Keratinocyte (primary cell): ENCODE measurements around the gene DPYSL5. TPM values are rescaled to one million over a fixed set of nuclear protein-coding genes. Genes with fewer than 3 reads are reported as not detected.

ENCODE experiments used
- DNase-seq: peaks from one replicate; pipeline ENCODE4 v3.0.0-alpha.2; 2011; ENCODE audit warnings: low read depth, missing footprints, low spot score
- FAIRE-seq: peaks from 2 replicates; lab custom pipeline; 2011; peaks lifted over from hg19 to GRCh38; lab: Jason Lieb, UNC
- H2AFZ ChIP-seq: 2 replicates; pipeline ENCODE4 v1.6.0; 2012; ENCODE audit warnings: low read length, control low read depth, inconsistent platforms; ENCODE audit not compliant: control insufficient read depth
- H3K27ac ChIP-seq: 2 replicates; pipeline ENCODE4 v1.5.1; 2011; ENCODE audit warnings: low read length; ENCODE audit not compliant: control insufficient read depth, insufficient read depth
- H3K27me3 ChIP-seq: 3 replicates; pipeline ENCODE4 v1.6.0; 2011; ENCODE audit warnings: low read length; ENCODE audit not compliant: control insufficient read depth, insufficient read depth; ENCODE audit errors: extremely low read depth
- H3K36me3 ChIP-seq, 2 experiments: 2 replicates in 1 of 2; 3 replicates in 1 of 2; pipeline ENCODE4 v1.5.1; 2011; ENCODE audit warnings: low read length in 2 of 2, mild to moderate bottlenecking in 1 of 2; ENCODE audit not compliant: control insufficient read depth in 2 of 2, insufficient read depth in 2 of 2; ENCODE audit errors: extremely low read depth in 1 of 2
- H3K4me1 ChIP-seq: 3 replicates; pipeline ENCODE4 v1.5.1; 2011; ENCODE audit warnings: low read length; ENCODE audit not compliant: control insufficient read depth, insufficient read depth; ENCODE audit errors: extremely low read depth
- H3K4me2 ChIP-seq: 3 replicates; pipeline ENCODE4 v1.6.0; 2011; ENCODE audit warnings: low read depth, low read length; ENCODE audit not compliant: control insufficient read depth, insufficient read depth; ENCODE audit errors: extremely low read depth
- H3K4me3 ChIP-seq, 3 experiments: fragments of 200-600 bp in 1 of 3; sonication (generic) in 1 of 3; 2 replicates in 2 of 3; 3 replicates in 1 of 3; pipeline ENCODE4 v1.5.1; 2011 to 2016; ENCODE audit warnings: low read length in 3 of 3, mild to moderate bottlenecking in 3 of 3, control low read depth in 2 of 3, inconsistent platforms in 1 of 3, low read depth in 1 of 3, mixed read lengths in 1 of 3, mixed run types in 1 of 3, moderate library complexity in 1 of 3; ENCODE audit not compliant: control insufficient read depth in 2 of 3, insufficient read depth in 2 of 3; ENCODE audit errors: extremely low read depth in 1 of 3
- H3K79me2 ChIP-seq: 2 replicates; pipeline ENCODE4 v1.6.0; 2012; ENCODE audit warnings: low read length; ENCODE audit not compliant: control insufficient read depth, insufficient read depth
- H3K9ac ChIP-seq: 3 replicates; pipeline ENCODE4 v1.6.0; 2011; ENCODE audit warnings: low read length; ENCODE audit not compliant: control insufficient read depth, insufficient read depth; ENCODE audit errors: extremely low read depth
- H3K9me1 ChIP-seq: 3 replicates; pipeline ENCODE4 v1.6.0; 2011; ENCODE audit warnings: low read length; ENCODE audit not compliant: control insufficient read depth, insufficient read depth; ENCODE audit errors: extremely low read depth
- H3K9me3 ChIP-seq: 2 replicates; pipeline ENCODE4 v1.5.1; 2012; ENCODE audit warnings: low read depth, low read length; ENCODE audit not compliant: control insufficient read depth
- H4K20me1 ChIP-seq: 3 replicates; pipeline ENCODE4 v1.6.0; 2011; ENCODE audit warnings: low read length; ENCODE audit not compliant: control insufficient read depth, insufficient read depth; ENCODE audit errors: extremely low read depth
- CTCF ChIP-seq, 3 experiments: IDR thresholded peaks in 1 of 3; conservative IDR thresholded peaks in 1 of 3; optimal IDR thresholded peaks in 1 of 3; 2 replicates in 2 of 3; 3 replicates in 1 of 3; pipeline versions ENCODE3 to v1.5.1; 2011; ENCODE audit warnings: low read length in 3 of 3, mild to moderate bottlenecking in 3 of 3, moderate library complexity in 2 of 3, control low read depth in 1 of 3, inconsistent platforms in 1 of 3; ENCODE audit not compliant: insufficient read depth in 2 of 3; ENCODE audit errors: extremely low read depth in 1 of 3
- EZH2 ChIP-seq: IDR thresholded peaks from one replicate; pipeline ENCODE4 v1.6.1; 2012; ENCODE audit warnings: inconsistent platforms, mild to moderate bottlenecking, low read length, moderate library complexity
- dilution Hi-C: fragments of 300-500 bp; cut with MboI; formaldehyde crosslinking; loops from one replicate; pipeline ENCODE4 v1.7.0; 2020; ENCODE audit warnings: low sequenced_read_pairs; ENCODE audit not compliant: extremely low pct_ligation_motif_present
- polyA plus RNA-seq, 5 experiments: library from polyadenylated mRNA; depleted of rRNA in 3 of 5; stranded (reverse) in 3 of 5; stranded (forward) in 1 of 5; unstranded in 1 of 5; fragments of >200 nt; gene quantifications; 1 replicate in 1 of 5; 2 replicates in 3 of 5; 3 replicates in 1 of 5; pipeline versions ENCODE4 v1.2.1 to v1.2.3, GENCODE V29; 2011 to 2012; ENCODE audit warnings: missing spikeins in 2 of 5, low read depth in 1 of 5, low replicate concordance in 1 of 5

Gene DPYSL5
- polyA plus RNA-seq, 1 donor (not counting 4 experiments of a cell fraction or from before 2014, with no cell fraction given): not detected

GRCh38 chr2:26892133-26892532 is 44.2 kb downstream of the DPYSL5 start:
- DNase-seq: no peak
- Histone ChIP-seq H3K36me3 (no peaks in the 10 kb centered on the region), H3K79me2 (no peaks in the 10 kb centered on the region), H3K9me3 (no peaks in the 10 kb centered on the region), H3K4me3 (no peak overlapping the region), H3K4me2 (no peak overlapping the region), H4K20me1 (no peaks in the 10 kb centered on the region), H2AFZ (no peak overlapping the region), H3K4me1 (no peaks in the 10 kb centered on the region), H3K27me3 (peaks cover 3% of the 10 kb centered on the region), H3K9ac (no peak overlapping the region), H3K27ac (no peak overlapping the region), H3K9me1 (no peaks in the 10 kb centered on the region)
- dilution Hi-C loops: no loop called here
- no peak for FAIRE-seq
- TF ChIP-seq CTCF (optimal IDR thresholded peaks at IDR 0.05 in 1 of 3, IDR thresholded peaks at IDR 0.05 in 1 of 3, conservative IDR thresholded peaks at IDR 0.05 in 1 of 3; ENCODE audit: extremely low read depth in 1 of 3, insufficient read depth in 2 of 3, low read length in 3 of 3) (no peak), EZH2 (no peak)

GRCh38 chr2:26892922-26893524 is 45.1 kb downstream of the DPYSL5 start:
- Histone ChIP-seq H3K27ac (no peak overlapping the region), H3K27me3 (peaks cover under 1% of the 10 kb centered on the region), H3K9ac (no peak overlapping the region), H3K9me3 (no peaks in the 10 kb centered on the region), H3K36me3 (no peaks in the 10 kb centered on the region), H3K4me2 (no peak overlapping the region), H2AFZ (no peak overlapping the region), H3K4me1 (no peaks in the 10 kb centered on the region), H3K4me3 (no peak overlapping the region), H3K79me2 (no peaks in the 10 kb centered on the region), H4K20me1 (no peaks in the 10 kb centered on the region), H3K9me1 (no peaks in the 10 kb centered on the region)
- TF ChIP-seq CTCF (optimal IDR thresholded peaks at IDR 0.05 in 1 of 3, IDR thresholded peaks at IDR 0.05 in 1 of 3, conservative IDR thresholded peaks at IDR 0.05 in 1 of 3; ENCODE audit: extremely low read depth in 1 of 3, insufficient read depth in 2 of 3, low read length in 3 of 3): no peak
- no peak for TF ChIP-seq EZH2
- dilution Hi-C loops: no loop called here
- FAIRE-seq (no peak), DNase-seq (no peak)
